Femur (tissue), 1 donor: Measurements from ENCODE around the gene LRRC18.

ENCODE experiments used
- DNase-seq: peaks from one replicate; pipeline ENCODE4 v3.0.0-alpha.2; 2017

The LRRC18 gene

GRCh38 chr10:48878091-48878490, 61.5 kb downstream of the LRRC18 start:
- no peak for DNase-seq

- no peak for DNase-seq
Measured at GRCh38 chr10:48872234-48872633, 67.4 kb downstream of the LRRC18 start.
